ENCODE data around the gene MTCL1.

The MTCL1 gene

GRCh38 chr18:8750954-8751415, 45.6 kb downstream of the MTCL1 start:
- DNase-seq (ENCODE audit: extremely low spot score) = no peak
- no peak for TF ChIP-seq L3MBTL2 (conservative IDR thresholded peaks at IDR 0.05)
- TF ChIP-seq PKNOX1 (IDR thresholded peaks at IDR 0.05) = no peak
- TF ChIP-seq FOXA1 (IDR thresholded peaks at IDR 0.05) = no peak
- no peak for TF ChIP-seq LEF1 (IDR thresholded peaks at IDR 0.05; ENCODE audit: borderline replicate concordance)
- TF ChIP-seq TARDBP (IDR thresholded peaks at IDR 0.05) = no peak
- TF ChIP-seq NFRKB (IDR thresholded peaks at IDR 0.05) = no peak
- TF ChIP-seq ZNF384 (IDR thresholded peaks at IDR 0.05) = no peak
- ChIA-PET CTCF (interaction anchor here (0.6 kb wide), 1 partner anchor 50 kb away, joined by 3 read pairs; no protein-coding TSS in a partner anchor), POLR2A (no interaction called here)

- POLR2A ChIA-PET = no interaction called here
- CTCF ChIA-PET = no interaction called here
- TF ChIP-seq FOXK2 (IDR thresholded peaks at IDR 0.05) (no peak), SP1 (IDR thresholded peaks at IDR 0.05) (no peak), PKNOX1 (IDR thresholded peaks at IDR 0.05) (no peak), BHLHE40 (IDR thresholded peaks at IDR 0.05; ENCODE audit: borderline replicate concordance) (no peak), LEF1 (IDR thresholded peaks at IDR 0.05; ENCODE audit: borderline replicate concordance) (no peak), ZNF384 (IDR thresholded peaks at IDR 0.05) (no peak), L3MBTL2 (conservative IDR thresholded peaks at IDR 0.05) (no peak), FOXM1 (IDR thresholded peaks at IDR 0.05; ENCODE audit: borderline replicate concordance) (no peak), SUZ12 (IDR thresholded peaks at IDR 0.05) (no peak), ELF4 (IDR thresholded peaks at IDR 0.05) (no peak), ARNT (IDR thresholded peaks at IDR 0.05) (no peak), HDGF (IDR thresholded peaks at IDR 0.05; ENCODE audit: borderline replicate concordance) (no peak), TARDBP (IDR thresholded peaks at IDR 0.05) (no peak), CTBP1 (IDR thresholded peaks at IDR 0.05; ENCODE audit: borderline replicate concordance) (no peak), NFRKB (IDR thresholded peaks at IDR 0.05) (no peak), FOXA1 (IDR thresholded peaks at IDR 0.05) (no peak)
- no peak for DNase-seq (ENCODE audit: extremely low spot score)
Measured at GRCh38 chr18:8751692-8752091, 46.3 kb downstream of the MTCL1 start.

- ChIA-PET CTCF (no interaction called here), POLR2A (no interaction called here)
Measured at GRCh38 chr18:8752329-8752728, 47.0 kb downstream of the MTCL1 start.

GRCh38 chr18:8754995-8755960, 49.9 kb downstream of the MTCL1 start:
- ChIA-PET POLR2A (no interaction called here), CTCF (no interaction called here)
- TF ChIP-seq TARDBP (IDR thresholded peaks at IDR 0.05) (no peak), L3MBTL2 (conservative IDR thresholded peaks at IDR 0.05) (no peak), CTBP1 (IDR thresholded peaks at IDR 0.05; ENCODE audit: borderline replicate concordance) (no peak), FOXM1 (IDR thresholded peaks at IDR 0.05; ENCODE audit: borderline replicate concordance) (no peak), LEF1 (IDR thresholded peaks at IDR 0.05; ENCODE audit: borderline replicate concordance) (no peak), ARNT (IDR thresholded peaks at IDR 0.05) (no peak), SUZ12 (IDR thresholded peaks at IDR 0.05) (no peak), ZNF384 (IDR thresholded peaks at IDR 0.05) (no peak), FOXK2 (IDR thresholded peaks at IDR 0.05) (no peak), ELF4 (IDR thresholded peaks at IDR 0.05) (no peak), NFRKB (IDR thresholded peaks at IDR 0.05) (no peak), FOXA1 (IDR thresholded peaks at IDR 0.05) (no peak)
- no peak for DNase-seq (ENCODE audit: extremely low spot score)

More at GRCh38 chr18:8752329-8752728, 47.0 kb downstream of the MTCL1 start:
- no peak for TF ChIP-seq ZNF384 (IDR thresholded peaks at IDR 0.05)
- no peak for TF ChIP-seq NFRKB (IDR thresholded peaks at IDR 0.05)
- TF ChIP-seq PKNOX1 (IDR thresholded peaks at IDR 0.05) = no peak
- no peak for TF ChIP-seq SP1 (IDR thresholded peaks at IDR 0.05)
- TF ChIP-seq BHLHE40 (IDR thresholded peaks at IDR 0.05; ENCODE audit: borderline replicate concordance) = no peak
- TF ChIP-seq TARDBP (IDR thresholded peaks at IDR 0.05) = no peak
- no peak for TF ChIP-seq LEF1 (IDR thresholded peaks at IDR 0.05; ENCODE audit: borderline replicate concordance)
- no peak for TF ChIP-seq FOXM1 (IDR thresholded peaks at IDR 0.05; ENCODE audit: borderline replicate concordance)
- no peak for TF ChIP-seq FOXA1 (IDR thresholded peaks at IDR 0.05)
- no peak for TF ChIP-seq ARNT (IDR thresholded peaks at IDR 0.05)
- no peak for TF ChIP-seq HDGF (IDR thresholded peaks at IDR 0.05; ENCODE audit: borderline replicate concordance)
- TF ChIP-seq L3MBTL2 (conservative IDR thresholded peaks at IDR 0.05) = no peak
- TF ChIP-seq SUZ12 (IDR thresholded peaks at IDR 0.05) = no peak
- no peak for TF ChIP-seq CTBP1 (IDR thresholded peaks at IDR 0.05; ENCODE audit: borderline replicate concordance)
- no peak for TF ChIP-seq ELF4 (IDR thresholded peaks at IDR 0.05)
- TF ChIP-seq FOXK2 (IDR thresholded peaks at IDR 0.05) = no peak
- DNase-seq (ENCODE audit: extremely low spot score) = no peak

GRCh38 chr18:8756571-8756970, 51.2 kb downstream of the MTCL1 start:
- no peak for DNase-seq (ENCODE audit: extremely low spot score)
- ChIA-PET CTCF (no interaction called here), POLR2A (no interaction called here)
- no peak for TF ChIP-seq ZNF384 (IDR thresholded peaks at IDR 0.05)

GRCh38 chr18:8757396-8757997, 52.1 kb downstream of the MTCL1 start:
- ChIA-PET CTCF (no interaction called here), POLR2A (no interaction called here)
- no peak for DNase-seq (ENCODE audit: extremely low spot score)
- no peak for TF ChIP-seq FOXA1 (IDR thresholded peaks at IDR 0.05)
- no peak for TF ChIP-seq TARDBP (IDR thresholded peaks at IDR 0.05)
- no peak for TF ChIP-seq NFRKB (IDR thresholded peaks at IDR 0.05)
- no peak for TF ChIP-seq PKNOX1 (IDR thresholded peaks at IDR 0.05)
- TF ChIP-seq CTBP1 (IDR thresholded peaks at IDR 0.05; ENCODE audit: borderline replicate concordance) = no peak
- no peak for TF ChIP-seq L3MBTL2 (conservative IDR thresholded peaks at IDR 0.05)
- TF ChIP-seq FOXK2 (IDR thresholded peaks at IDR 0.05) = no peak
- no peak for TF ChIP-seq SUZ12 (IDR thresholded peaks at IDR 0.05)
- no peak for TF ChIP-seq HDGF (IDR thresholded peaks at IDR 0.05; ENCODE audit: borderline replicate concordance)
